NK-92 (cell line): ENCODE measurements around the gene CPS1.

Source experiments
- DNase-seq: peaks from one replicate; lab custom pipeline; 2025; ENCODE audit not compliant: unreplicated experiment; lab: John Stamatoyannopoulos, UW

Gene CPS1

DNA sequence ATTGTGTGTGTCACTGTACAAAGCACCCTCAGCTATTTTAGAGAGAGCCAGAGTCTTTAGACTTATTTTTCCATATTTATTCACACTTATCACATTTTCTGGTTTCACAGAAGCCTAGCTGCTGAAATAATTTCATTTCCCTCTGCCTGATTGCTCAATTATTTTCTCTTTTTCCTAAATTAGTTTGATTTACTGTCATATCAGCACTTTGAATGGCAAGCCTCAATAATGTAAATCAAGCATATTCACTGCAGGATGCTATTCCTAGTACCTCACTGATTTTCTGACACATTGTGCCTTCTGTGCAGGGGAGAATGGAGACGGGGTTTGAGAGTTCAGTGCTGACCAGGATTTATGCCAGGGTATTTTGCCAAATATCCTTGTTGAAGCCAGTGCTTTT, 48.3 kb downstream of the CPS1 start:
- DNase-seq, result no peak

DNA sequence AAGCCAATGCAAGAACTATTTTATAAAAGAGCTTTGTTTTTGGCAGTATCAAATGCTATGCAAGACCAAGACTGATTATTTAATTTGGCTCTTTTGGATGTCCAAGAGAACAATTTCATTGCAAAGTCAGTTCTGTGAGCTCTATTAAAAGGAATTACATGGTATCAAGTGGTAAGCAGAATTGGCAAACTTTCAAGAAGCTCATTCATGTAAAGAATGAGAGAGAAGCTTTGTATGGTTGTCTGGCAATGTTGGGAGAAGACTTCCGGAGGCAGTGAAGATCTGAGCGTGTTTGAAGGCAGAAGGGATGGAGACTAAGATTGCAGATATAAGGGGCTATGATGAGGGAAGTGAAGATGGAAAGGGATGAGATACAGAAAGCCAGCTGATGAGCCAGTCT, 49.6 kb downstream of the CPS1 start:
- DNase-seq, result no peak

DNA sequence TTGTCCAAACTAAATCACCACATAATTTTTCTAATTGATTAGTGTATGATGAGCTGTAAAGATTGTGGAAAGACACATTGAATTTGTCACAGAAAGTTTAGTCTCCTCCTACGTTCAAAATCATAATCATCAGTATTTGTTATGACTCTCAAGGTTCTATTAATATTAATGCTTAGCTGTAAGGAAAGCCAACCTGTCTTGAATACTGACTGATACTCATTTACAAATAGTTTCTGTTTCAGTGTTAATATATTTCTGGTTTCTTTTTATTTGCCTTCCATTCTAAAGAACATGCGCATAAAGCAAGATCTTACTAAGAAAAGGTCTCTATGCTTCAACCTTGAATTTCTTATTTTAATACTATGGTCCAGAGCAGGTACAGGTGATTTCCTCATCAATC, 55.1 kb downstream of the CPS1 start:
- DNase-seq, result no peak

DNA sequence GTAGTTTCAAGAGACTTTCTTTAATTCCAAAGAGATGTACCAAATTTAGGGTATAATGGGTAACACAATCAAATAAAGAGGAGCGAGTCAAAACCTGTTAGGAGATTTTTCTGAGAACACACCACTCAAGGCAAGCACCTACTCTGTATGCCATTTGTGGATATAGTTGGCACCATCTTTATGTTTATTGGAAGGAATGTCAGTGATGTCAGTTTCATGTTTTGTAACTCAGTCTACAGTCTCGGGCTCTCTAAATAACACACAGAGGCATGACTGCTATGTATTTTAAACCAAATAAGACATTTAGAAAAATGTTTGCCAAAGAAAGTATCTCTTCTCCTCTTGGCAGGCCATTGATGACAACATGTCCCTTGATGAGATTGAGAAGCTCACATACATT, 59.7 kb downstream of the CPS1 start:
- no peak for DNase-seq

DNA sequence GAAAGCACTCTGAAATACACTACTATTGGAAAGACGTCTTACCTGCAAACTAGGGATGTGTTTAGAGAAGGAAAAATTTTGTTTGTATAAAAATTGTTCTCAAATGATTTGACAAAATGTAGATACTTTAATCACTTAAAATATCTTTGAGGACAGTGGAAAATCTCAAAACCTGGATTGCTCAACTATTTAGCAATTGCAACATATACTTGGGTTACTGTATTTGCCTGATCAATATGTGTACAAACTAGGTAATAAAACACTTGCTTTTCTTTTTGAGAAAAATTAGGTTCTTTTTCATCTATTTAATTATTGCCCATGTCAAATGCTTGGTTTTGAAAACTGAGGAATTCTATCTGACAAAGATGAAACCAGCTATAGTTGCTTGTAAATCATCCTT, 60.9 kb downstream of the CPS1 start:
- DNase-seq, result no peak

DNA sequence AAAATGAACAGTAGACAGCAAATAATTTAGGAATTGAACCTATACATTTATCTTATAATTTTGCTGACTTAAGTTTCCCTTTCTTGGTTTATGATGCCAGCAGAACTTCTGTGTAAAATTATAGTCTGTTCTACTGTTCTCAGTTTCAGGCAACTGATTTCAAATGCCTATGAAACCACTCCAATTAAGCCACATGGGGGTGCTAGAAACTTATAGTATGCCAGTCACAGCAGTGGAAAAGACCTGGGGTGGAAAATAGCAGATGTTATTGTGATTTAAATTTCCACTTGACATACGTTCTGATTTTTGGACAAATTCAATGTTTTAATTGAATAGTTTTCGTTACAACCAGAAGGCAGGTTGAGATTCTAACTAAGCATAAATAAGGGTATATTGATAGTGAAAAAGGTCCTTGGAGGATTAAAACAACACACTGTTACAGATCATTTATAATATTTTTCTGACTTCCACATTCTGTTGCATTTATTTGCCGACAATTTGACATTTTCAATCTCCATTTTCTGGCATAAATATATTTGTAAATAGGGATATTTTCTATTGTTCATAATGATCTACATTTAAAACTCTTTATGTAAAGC, 61.4 kb downstream of the CPS1 start:
- DNase-seq, result no peak

DNA sequence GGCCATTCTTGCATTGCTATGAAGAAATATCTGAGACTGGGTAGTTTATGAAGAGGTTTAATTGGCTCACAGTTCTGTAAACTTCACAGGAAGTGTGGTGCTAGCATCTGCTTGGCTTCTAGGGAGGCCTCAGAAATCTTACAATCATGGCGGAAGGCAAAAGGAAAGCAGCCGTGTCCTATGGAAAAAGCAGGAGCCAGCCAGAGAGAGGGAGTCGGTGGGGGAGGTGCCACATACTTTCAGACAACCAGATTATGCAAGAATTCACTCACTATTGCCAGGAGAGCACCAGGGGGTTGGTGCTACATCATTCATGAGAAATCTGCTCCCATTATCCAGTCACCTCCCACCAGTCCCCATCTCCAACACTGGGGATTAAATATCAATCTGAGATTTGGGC, 64.1 kb downstream of the CPS1 start:
- DNase-seq, result no peak

DNA sequence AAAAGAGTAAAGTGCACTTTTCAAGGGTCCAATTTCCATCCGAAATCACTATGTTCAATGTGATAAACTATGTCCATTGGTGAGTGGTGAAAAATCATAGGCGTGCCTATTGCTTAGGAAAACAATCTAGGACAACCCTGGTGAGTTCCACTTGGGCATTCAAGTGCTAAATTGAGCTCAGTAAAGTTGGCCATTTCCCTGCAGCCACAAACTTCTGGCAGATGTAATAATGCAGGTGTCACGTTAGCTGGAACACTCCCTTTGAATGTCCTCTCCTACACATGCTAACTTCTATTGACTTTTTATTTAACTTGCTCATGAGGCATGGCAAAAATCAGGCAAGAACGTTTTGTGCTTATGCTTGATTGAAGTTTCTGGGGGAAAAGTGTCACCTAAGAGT, 67.1 kb downstream of the CPS1 start:
- no peak for DNase-seq

DNA sequence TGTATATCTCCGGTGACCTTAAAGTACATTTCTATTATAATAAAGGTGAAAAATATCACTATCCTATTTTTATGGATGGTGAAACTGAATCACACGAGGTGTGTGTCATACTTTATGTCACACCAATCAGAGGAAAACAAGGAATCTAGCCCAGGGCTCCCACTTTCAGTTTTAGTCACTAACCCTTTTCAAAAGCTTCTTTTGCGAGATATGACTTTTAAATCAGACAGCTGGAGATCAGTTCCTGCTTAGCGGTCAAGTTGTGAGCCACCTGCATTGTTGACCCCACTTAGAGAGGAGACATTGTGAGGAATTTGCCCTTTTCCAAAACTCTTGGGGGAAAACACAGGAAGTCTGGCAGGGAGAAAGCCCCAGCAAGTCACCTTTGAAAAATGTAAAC, 70.5 kb downstream of the CPS1 start:
- DNase-seq, result no peak

DNA sequence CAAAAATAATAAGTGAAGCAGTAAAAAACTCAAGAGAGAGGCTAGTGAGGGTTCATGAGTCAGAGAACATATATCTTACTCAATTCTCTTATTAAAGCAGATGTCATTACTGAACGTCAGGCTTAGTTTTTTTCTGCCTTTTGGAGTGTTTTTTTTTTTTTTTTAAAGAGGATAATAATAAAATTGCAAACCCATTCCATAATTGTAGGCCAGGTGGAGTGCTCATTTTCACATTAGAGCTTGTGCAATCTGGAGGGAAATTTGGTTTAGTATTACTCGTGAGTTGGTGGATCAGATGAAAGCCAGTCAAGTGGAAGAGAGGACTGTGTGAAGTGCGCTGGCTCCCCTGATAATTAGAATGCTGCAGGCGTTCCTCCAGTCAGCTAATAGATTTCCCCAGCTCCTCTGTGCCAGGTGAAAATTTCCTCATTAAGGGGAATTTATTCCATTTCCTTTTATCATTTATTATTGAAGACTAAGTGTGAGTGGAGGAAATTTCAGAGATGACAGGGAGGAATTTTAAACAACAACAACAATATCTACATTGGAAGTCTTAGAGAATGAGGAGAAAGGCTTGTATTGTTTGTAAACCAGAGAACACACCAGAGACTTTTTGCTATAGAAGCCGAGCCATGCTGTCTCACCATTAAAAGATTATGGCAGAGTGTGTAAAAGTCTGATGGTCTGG, 74.6 kb downstream of the CPS1 start:
- no peak for DNase-seq

DNA sequence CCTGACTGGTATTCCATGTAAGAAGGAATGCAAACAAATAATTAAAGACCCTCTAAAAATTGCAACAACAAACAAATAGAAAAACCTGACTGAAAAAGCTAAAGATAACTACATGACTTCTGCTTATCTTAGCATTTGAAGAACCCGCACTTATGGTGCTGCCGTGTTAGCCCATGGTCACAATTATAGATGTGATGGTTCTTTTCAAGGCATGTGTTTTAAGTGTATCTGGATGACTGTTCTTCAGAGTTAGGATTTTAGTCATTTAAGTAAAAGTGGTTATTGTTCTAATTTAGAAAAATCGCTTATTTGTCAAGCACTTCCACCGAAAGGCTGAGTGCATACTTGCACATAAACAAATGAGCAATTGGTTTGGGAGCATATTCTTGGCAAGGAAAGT, 77.3 kb downstream of the CPS1 start:
- no peak for DNase-seq

DNA sequence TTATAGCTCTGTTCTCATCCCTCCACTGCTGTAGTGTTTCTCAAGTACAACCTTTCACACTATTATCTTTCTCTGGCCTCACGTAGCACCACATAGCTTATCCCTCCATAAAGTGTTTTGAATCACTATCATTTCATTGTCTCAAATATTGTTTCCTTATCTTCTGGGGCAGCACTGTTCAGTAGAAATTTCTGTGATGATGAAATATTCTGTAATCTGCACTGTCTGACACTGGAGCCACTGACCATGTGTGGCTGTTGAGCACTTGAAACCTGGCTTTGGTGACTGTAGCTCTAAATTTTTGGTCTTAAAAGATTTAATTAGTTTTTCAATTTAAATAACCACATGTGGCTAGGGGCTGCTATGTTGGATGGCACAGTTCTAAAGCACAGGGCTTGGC, 78.9 kb downstream of the CPS1 start:
- DNase-seq, result no peak

DNA sequence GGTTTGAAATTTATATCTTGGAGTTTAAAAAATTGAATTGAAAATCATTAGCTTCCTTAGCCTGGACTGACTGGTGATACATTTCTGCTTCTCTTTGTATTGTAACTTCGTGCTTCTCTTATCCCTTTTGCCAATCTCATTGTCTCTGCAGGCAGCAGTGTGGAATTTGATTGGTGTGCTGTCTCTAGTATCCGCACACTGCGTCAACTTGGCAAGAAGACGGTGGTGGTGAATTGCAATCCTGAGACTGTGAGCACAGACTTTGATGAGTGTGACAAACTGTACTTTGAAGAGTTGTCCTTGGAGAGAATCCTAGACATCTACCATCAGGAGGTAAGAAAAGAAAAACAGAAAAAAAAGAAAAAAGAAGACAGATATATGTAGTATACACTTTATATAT, 85.9 kb downstream of the CPS1 start:
- DNase-seq, result no peak

DNA sequence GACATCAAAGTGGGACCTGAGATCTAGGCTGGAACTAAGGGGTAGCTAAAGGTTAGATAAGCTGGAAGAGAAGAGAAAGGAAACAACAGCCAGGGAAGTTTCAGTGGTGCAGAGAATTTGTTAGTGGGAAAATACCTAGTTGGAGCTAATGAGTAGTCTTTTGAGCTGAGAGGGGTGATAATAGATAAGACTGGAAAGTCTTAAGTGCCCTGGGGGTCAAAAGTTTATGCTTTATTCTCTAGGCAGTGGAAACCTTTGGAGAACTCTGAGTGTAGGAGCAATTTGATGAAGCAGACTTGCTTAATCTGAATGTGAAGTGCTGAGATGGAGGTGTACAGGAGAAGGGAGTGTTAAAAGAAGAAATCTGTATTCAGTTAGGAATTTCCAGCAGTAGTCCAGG, 90.8 kb downstream of the CPS1 start:
- DNase-seq, result no peak

DNA sequence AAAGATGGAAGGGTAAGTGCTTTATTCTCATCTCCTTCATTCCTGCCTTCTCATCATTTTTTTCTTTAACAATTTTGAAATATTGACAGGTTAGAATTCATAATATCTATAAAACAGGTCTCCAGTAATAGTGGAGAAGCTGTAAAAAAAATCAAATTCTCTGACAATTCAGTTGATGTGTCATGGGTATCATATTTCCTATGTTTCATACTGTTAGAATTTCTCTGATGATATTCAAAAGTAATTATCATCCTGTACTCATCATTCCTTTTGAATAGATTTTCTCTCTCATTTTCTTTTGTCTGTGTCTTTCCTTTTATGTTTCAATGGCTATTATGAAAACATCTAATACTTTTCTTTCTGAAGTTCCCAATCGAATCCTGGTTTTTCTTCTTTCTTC, 97.7 kb downstream of the CPS1 start:
- DNase-seq, result no peak

DNA sequence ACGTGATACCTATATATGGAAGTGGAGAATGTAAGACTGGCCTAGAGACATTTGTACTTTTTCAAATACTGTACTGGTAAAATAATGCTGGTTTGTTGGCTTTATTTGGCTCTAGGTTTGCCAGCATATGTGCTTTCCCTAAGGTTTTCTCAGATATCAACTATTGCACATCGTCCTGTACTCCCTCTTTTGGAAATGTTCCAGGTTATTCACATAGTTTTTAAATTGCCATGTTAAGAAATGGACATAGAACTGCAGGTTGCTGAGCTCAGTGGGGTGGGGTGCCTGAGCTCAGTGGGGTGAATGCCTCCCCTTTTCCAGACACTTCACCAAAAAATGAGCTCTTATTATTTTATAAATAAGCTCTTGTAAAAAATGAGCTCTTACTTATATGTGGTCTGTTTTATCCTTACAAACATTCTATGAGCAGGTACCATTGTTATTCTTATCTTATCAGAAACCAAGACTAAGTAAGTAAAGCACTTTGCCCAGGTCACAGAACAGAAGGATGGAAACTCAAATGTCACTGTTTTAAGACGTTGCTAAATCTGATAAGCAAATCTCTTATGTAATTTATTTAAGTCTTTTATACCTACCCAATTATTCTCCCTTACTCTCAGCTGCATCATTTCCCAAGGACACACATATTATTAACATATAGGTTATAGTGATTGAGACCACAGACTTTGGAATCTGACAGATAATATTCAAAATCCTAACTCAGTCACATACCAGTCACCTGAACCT, 99.0 kb downstream of the CPS1 start:
- no peak for DNase-seq

DNA sequence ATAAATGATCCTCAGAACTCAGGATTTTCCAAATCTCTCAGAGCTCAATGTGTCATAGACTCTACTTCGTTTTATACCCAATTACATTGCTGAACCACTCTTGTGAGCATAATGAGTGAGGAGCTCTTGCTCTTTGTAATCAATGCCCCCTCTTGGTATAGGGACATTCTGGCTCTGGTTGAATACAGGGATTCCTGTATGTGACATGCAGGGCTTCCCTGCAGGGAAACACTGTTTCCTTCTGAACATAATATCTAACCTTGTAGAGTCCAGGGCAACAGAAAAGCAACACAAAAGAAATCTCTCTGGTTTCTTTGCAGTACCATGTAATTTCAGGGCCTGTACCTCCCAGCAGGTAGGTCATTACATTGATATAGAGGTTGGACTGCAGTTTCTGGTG, 101.5 kb downstream of the CPS1 start:
- no peak for DNase-seq

DNA sequence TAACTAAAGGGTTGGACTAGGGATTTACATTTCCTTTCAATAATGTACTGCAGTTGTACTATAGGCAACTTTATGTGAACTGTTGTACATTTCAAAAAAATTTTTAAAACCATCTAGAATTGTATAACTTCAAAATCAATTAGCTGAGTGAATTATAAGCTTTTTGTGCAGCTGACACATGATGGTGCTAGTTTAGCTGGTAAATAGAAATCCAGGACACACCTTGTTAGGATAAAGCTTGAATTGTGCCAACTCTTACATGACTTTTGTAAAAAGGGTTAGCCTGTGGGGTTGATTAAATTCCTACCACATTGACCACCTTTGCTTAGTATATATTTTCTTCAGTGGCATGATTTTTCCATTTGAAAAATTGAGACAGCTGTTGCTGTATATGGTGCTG, 104.4 kb downstream of the CPS1 start:
- no peak for DNase-seq

DNA sequence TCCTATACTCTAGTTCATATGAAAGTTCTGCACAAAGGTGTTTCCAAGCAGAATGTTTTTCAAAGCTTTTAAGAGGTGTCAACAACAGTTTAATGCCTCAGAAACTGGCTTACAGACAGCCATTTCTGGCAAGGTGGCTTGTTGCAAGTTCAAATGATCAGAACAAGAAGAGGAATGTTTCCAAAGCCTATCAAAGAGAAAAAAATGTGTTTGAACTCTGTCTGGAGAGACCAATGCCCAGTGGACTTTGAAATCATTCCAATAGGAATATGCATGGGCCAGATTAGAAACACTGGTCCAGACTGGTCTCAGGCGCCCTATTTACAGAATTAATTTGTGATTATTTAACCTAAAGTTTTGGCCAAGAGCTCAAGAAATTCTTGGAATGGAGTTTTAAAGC, 106.2 kb downstream of the CPS1 start:
- no peak for DNase-seq

DNA sequence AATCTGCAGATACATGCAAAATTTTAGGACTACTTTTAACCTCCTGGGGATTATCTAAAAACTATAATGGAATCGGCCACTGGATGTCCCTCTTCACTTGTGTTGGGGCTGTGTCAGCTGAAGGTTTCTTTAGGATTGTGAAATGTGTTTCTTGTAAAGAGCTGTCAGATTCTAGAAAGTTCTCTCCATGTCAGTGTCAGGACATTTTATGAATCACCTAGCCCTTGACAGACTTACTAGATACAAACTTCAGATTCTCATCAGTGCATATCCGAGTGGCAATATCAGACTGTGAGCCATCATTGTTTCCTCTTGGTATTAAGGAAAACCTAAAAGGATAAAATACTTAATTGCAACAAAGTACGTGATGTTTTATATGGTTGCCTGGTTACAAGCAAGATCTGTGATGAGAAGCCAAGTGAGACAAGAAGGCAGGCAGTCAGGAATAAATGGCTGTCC, 107.3 kb downstream of the CPS1 start:
- no peak for DNase-seq

DNA sequence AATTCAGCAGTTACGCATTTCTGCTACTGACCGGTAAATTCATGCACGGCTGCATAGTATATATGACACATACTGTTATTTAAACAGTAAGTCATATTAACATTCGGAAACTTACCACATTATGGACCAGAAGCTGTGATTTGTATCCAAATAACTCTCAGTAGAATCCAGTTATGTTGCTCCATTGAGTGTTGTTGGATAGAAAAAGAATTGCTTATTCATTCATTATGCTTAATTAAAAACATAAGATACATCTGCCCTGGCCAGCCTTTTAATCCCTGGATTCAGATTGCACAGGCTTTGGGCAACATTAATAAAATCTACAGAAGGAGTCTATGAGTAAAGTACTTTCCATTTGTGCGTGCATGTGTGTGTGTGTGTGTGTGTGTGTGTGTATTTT, 111.3 kb downstream of the CPS1 start:
- no peak for DNase-seq

DNA sequence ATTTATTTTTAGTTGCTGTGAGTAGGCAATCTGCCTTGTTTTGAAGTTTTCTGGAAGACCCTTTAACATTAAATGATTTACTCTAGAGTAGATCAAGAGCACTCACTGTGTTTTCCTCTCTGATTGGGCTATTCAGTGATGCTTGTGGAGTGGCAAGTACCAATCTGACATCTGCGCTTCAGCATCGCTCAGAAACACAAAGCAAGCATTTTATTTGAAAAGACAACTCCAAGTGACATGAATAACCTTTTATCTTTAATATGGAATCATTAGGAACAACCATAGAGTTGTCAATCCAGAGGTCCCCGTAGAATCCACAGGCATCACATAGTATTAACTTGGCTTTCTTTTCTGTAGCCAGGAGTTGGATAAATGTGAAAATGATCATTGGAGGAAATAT, 114.7 kb downstream of the CPS1 start:
- no peak for DNase-seq

DNA sequence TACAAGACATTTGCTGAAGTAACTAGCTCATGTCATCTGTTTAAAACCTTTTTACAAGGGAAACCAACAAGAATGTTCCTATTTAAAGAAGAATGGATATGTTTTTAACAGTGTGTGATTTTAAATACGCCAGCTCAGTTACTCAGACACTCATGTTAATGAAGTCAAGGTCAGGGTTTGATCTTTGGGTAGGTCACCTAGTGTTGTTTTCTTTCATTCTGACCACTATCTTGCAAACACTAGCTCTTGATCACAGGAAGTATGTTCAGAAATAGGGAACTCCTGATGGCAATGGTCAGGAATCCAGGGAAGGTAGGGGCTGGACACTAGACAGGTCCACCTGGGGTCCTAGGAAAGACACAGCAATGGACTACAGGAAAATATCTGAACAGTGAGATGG, 116.7 kb downstream of the CPS1 start:
- no peak for DNase-seq
